Measurements from ENCODE around the gene LRRC26. TPM values are rescaled to one million over a fixed set of nuclear protein-coding genes. Genes with fewer than 3 reads are reported as not detected.
A peak's percentile ranks its signal among the peaks of the same experiment; 100 is the strongest.

Gene LRRC26
- polyA plus RNA-seq, 2 donors = 0.24 to 0.81 TPM

DNA sequence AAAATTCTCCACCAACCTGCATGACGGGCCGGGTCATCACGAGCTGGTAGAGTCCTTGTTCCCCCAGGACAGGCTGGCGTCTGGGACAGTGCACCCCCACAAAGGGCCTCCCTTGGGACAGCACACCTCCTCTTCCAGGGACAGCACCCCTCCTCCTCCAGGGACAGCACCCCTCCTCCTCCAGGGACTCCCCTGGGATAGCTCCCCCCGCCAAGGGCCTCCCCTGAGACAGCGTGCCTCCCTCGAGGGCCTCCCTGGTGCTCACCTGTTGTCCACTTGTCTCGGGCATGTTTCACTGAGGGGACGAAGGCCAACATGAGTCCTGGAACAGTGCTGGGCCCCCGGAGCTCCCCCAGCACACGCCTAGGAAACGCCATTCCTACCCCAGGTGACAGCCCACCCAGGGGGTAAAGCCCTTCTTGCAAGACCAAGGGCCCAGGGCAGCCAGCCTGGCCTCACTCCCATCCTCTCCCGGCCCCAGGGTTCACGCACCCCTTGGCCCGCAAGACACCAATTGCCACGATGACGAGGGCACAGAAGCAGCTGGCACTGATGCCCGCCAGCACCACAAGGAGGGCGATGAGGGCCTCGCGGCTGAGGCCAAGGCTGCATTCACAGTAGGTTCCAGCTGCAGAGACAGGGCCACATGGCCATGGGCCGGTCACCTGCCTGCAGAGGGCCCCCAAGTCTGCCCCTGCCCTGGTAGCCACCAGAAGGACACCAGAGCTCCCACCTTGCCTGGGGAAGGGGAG lies 1.5 kb upstream of the LRRC26 start:
- 74 to 83% methylated on average over 22 of the region's 22 CpGs for WGBS, 2 donors
- Histone ChIP-seq H3K27ac (ENCODE audit: low read depth in 2 of 2, low read length in 1 of 2) (no peak overlapping the region), H3K27me3 (ENCODE audit: control insufficient read depth in 1 of 2, insufficient read depth in 2 of 2, low read length in 2 of 2) (peaks cover 5 to 35% of the 10 kb centered on the region in 2 donors), H3K36me3 (ENCODE audit: control insufficient read depth in 2 of 2, insufficient read depth in 2 of 2, low read length in 1 of 2) (no peaks in the 10 kb centered on the region), H3K4me1 (ENCODE audit: control insufficient read depth in 2 of 2, insufficient read depth in 2 of 2, low read length in 1 of 2) (peaks cover 17 to 53% of the 10 kb centered on the region in 2 donors), H3K4me3 (ENCODE audit: low read depth in 1 of 2, low read length in 2 of 2) (no peak overlapping the region), H3K9me3 (ENCODE audit: control insufficient read depth in 2 of 2, insufficient read depth in 1 of 2, low read depth in 1 of 2, low read length in 1 of 2) (peaks cover 0 to 3% of the 10 kb centered on the region in 2 donors)

DNA sequence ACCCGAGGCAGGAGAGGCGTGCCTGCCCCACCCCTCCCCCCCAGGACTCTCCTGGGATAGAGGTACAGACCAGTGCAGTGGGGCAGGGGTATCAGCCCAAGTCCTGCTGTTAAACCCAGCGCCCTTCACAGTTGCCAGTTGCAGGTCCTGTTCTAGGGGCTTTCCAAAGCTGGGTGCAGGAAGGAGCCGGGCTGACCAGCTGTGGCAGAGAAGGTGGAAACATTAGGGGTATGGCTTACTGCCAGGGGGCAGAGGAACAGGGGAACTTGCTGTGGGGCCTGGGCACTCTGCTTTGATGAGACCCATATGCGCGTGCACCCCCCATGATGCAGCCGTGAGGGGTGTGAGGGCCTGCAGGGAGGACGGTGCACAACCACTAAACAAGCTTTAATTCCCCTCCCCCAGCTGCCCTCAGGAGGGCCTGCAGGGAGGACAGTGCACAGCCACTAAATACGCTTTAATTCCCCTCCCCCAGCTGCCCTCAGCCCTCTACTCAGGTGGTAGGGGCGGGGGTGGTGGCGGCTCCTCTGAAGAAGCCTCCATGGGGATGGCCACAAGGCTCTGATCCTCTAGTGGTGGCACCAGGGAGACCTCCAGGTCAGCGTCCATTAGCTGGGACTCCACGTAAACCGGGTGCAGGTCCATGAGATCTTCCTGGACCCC lies 766 bp upstream of the LRRC26 start:
- Histone ChIP-seq H3K27me3 (ENCODE audit: control insufficient read depth in 1 of 2, insufficient read depth in 2 of 2, low read length in 2 of 2) (peaks cover 8 to 39% of the 10 kb centered on the region in 2 donors), H3K9me3 (ENCODE audit: control insufficient read depth in 2 of 2, insufficient read depth in 1 of 2, low read depth in 1 of 2, low read length in 1 of 2) (peaks cover 0 to 3% of the 10 kb centered on the region in 2 donors), H3K4me3 (ENCODE audit: low read depth in 1 of 2, low read length in 2 of 2) (no peak overlapping the region), H3K36me3 (ENCODE audit: control insufficient read depth in 2 of 2, insufficient read depth in 2 of 2, low read length in 1 of 2) (no peaks in the 10 kb centered on the region), H3K27ac (ENCODE audit: low read depth in 2 of 2, low read length in 1 of 2) (no peak overlapping the region), H3K4me1 (ENCODE audit: control insufficient read depth in 2 of 2, insufficient read depth in 2 of 2, low read length in 1 of 2) (peaks cover 17 to 53% of the 10 kb centered on the region in 2 donors)
- 45 to 47% methylated on average over 14 of the region's 14 CpGs for WGBS, 2 donors

DNA sequence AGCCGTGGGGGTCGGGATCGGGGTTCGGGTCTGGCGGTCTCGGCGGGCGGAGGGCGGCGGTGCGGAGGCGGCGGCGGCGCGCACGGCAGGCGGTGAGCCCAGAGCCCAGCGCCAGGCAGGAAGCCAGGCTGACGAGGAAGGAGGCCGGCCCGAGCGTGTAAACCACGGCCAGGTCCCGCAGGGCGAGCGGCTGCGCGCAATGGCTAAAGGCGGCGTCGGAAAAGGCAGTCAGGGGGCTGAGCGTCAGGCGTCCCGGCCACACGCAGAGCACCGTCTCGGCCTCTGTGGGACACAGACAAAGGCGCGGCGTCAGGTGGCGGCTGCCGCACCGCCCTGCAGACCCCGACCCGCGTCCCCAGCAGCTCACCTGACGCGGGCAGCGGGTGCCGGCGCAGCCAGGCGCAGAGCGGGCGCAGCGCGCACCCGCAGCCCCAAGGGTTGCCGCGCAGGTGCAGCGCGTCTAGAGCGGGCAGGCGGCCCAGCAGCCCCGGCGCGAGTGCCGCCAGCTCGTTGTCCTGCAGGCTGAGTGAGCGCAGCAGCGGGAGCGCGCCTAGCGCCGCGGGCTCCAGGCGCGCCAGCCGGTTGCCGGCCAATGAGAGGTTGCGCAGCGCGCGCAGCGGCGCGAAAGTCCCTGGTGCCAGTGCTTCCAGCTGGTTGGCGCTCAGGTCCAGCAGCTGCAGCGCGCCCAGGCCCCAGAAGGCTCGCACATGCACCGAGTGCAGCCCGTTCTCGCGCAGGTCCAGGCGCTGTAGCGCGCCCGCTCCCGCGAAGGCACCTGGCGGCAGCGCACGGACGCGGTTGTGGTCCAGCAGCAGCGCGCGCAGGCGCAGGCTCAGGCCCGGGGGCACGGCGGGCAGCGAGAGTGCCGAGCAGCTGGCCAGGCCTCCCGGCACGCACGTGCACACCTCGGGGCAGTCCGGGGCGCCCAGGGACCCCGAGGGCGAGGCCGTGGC lies 671 bp downstream of the LRRC26 start:
- 1% methylated on average over 71 to 124 of the region's 124 CpGs for WGBS, 2 donors
- no peaks in the 10 kb centered on the region for H3K36me3 ChIP-seq (ENCODE audit: control insufficient read depth in 2 of 2, insufficient read depth in 2 of 2, low read length in 1 of 2)
- peak overlapping the region; percentile 37 to 41 for H3K4me3 ChIP-seq (ENCODE audit: low read depth in 1 of 2, low read length in 2 of 2)
- peaks cover 14 to 43% of the 10 kb centered on the region in 2 donors for H3K4me1 ChIP-seq (ENCODE audit: control insufficient read depth in 2 of 2, insufficient read depth in 2 of 2, low read length in 1 of 2)
- peaks cover 8 to 41% of the 10 kb centered on the region in 2 donors for H3K27me3 ChIP-seq (ENCODE audit: control insufficient read depth in 1 of 2, insufficient read depth in 2 of 2, low read length in 2 of 2)
- H3K27ac ChIP-seq (ENCODE audit: low read depth in 2 of 2, low read length in 1 of 2) = no peak overlapping the region
- H3K9me3 ChIP-seq (ENCODE audit: control insufficient read depth in 2 of 2, insufficient read depth in 1 of 2, low read depth in 1 of 2, low read length in 1 of 2) = peaks cover 0 to 3% of the 10 kb centered on the region in 2 donors

DNA sequence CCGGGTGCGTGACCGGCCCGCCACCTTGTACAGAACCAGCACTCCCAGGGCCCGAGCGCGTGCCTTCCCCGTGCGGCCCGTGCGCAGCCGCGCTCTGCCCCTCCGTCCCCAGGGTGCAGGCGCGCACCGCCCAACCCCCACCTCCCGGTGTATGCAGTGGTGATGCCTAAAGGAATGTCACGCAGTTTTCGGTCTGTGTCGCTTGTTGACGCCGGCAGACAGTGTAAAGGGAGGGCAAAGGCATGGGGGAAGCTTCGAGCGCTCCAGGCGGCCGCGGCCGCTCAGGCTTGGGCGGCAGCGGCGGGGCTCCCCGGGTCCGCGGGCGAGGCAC lies 1.3 kb downstream of the LRRC26 start:
- no peak overlapping the region for H3K27ac ChIP-seq (ENCODE audit: low read depth in 2 of 2, low read length in 1 of 2)
- 0 to 1% methylated on average over 31 to 36 of the region's 36 CpGs for WGBS, 2 donors
- H3K4me1 ChIP-seq (ENCODE audit: control insufficient read depth in 2 of 2, insufficient read depth in 2 of 2, low read length in 1 of 2) = peaks cover 12 to 37% of the 10 kb centered on the region in 2 donors

DNA sequence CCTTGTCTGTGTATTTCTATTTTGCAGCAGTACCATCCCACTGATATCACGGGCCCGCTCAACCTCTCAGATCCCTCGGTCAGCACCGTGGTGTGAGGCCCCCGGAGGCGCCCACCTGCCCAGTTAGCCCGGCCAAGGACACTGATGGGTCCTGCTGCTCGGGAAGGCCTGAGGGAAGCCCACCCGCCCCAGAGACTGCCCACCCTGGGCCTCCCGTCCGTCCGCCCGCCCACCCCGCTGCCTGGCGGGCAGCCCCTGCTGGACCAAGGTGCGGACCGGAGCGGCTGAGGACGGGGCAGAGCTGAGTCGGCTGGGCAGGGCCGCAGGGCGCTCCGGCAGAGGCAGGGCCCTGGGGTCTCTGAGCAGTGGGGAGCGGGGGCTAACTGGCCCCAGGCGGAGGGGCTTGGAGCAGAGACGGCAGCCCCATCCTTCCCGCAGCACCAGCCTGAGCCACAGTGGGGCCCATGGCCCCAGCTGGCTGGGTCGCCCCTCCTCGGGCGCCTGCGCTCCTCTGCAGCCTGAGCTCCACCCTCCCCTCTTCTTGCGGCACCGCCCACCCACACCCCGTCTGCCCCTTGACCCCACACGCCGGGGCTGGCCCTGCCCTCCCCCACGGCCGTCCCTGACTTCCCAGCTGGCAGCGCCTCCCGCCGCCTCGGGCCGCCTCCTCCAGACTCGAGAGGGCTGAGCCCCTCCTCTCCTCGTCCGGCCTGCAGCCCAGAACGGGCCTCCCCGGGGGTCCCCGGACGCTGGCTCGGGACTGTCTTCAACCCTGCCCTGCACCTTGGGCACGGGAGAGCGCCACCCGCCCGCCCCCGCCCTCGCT lies 1.9 kb downstream of the LRRC26 start:
- Histone ChIP-seq H3K36me3 (ENCODE audit: control insufficient read depth in 2 of 2, insufficient read depth in 2 of 2, low read length in 1 of 2) (no peaks in the 10 kb centered on the region), H3K9me3 (ENCODE audit: control insufficient read depth in 2 of 2, insufficient read depth in 1 of 2, low read depth in 1 of 2, low read length in 1 of 2) (peaks cover 0 to 3% of the 10 kb centered on the region in 2 donors), H3K27me3 (ENCODE audit: control insufficient read depth in 1 of 2, insufficient read depth in 2 of 2, low read length in 2 of 2) (peaks cover 11 to 49% of the 10 kb centered on the region in 2 donors), H3K4me1 (ENCODE audit: control insufficient read depth in 2 of 2, insufficient read depth in 2 of 2, low read length in 1 of 2) (peaks cover 12 to 35% of the 10 kb centered on the region in 2 donors), H3K27ac (ENCODE audit: low read depth in 2 of 2, low read length in 1 of 2) (no peak overlapping the region), H3K4me3 (ENCODE audit: low read depth in 1 of 2, low read length in 2 of 2) (peak overlapping the region in 1 of 2 donors; percentile 37)
- WGBS, 2 donors = 4 to 7% methylated on average over 43 to 57 of the region's 57 CpGs

More for the DNA sequence above, 1.3 kb downstream of the LRRC26 start:
- peaks cover 11 to 46% of the 10 kb centered on the region in 2 donors for H3K27me3 ChIP-seq (ENCODE audit: control insufficient read depth in 1 of 2, insufficient read depth in 2 of 2, low read length in 2 of 2)
- no peaks in the 10 kb centered on the region for H3K36me3 ChIP-seq (ENCODE audit: control insufficient read depth in 2 of 2, insufficient read depth in 2 of 2, low read length in 1 of 2)
- H3K4me3 ChIP-seq (ENCODE audit: low read depth in 1 of 2, low read length in 2 of 2) = peak overlapping the region; percentile 37 to 41
- H3K9me3 ChIP-seq (ENCODE audit: control insufficient read depth in 2 of 2, insufficient read depth in 1 of 2, low read depth in 1 of 2, low read length in 1 of 2) = peaks cover 0 to 3% of the 10 kb centered on the region in 2 donors

DNA sequence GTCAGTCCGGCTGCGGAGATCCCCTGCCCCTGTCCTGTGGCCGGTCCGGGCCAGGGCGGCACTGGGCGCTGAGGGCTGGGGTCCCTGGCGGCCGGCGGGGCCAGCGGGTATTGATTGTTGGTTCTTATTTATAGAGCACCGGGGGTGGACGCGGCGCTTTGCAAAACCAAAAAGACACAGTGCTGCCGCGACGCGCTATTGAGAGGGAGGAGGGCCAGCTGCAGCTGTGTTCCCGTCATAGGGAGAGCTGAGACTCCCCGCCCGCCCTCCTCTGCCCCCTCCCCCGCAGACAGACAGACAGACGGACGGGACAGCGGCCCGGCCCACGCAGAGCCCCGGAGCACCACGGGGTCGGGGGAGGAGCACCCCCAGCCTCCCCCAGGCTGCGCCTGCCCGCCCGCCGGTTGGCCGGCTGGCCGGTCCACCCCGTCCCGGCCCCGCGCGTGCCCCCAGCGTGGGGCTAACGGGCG lies 2.5 kb downstream of the LRRC26 start:
- peaks cover 12 to 29% of the 10 kb centered on the region in 2 donors for H3K4me1 ChIP-seq (ENCODE audit: control insufficient read depth in 2 of 2, insufficient read depth in 2 of 2, low read length in 1 of 2)
- no peak overlapping the region for H3K27ac ChIP-seq (ENCODE audit: low read depth in 2 of 2, low read length in 1 of 2)
- H3K9me3 ChIP-seq (ENCODE audit: control insufficient read depth in 2 of 2, insufficient read depth in 1 of 2, low read depth in 1 of 2, low read length in 1 of 2) = peaks cover 0 to 3% of the 10 kb centered on the region in 2 donors
- 16 to 22% methylated on average over 31 to 44 of the region's 44 CpGs for WGBS, 2 donors
- no peaks in the 10 kb centered on the region for H3K36me3 ChIP-seq (ENCODE audit: control insufficient read depth in 2 of 2, insufficient read depth in 2 of 2, low read length in 1 of 2)
- peaks cover 11 to 49% of the 10 kb centered on the region in 2 donors for H3K27me3 ChIP-seq (ENCODE audit: control insufficient read depth in 1 of 2, insufficient read depth in 2 of 2, low read length in 2 of 2)
- H3K4me3 ChIP-seq (ENCODE audit: low read depth in 1 of 2, low read length in 2 of 2) = no peak overlapping the region

DNA sequence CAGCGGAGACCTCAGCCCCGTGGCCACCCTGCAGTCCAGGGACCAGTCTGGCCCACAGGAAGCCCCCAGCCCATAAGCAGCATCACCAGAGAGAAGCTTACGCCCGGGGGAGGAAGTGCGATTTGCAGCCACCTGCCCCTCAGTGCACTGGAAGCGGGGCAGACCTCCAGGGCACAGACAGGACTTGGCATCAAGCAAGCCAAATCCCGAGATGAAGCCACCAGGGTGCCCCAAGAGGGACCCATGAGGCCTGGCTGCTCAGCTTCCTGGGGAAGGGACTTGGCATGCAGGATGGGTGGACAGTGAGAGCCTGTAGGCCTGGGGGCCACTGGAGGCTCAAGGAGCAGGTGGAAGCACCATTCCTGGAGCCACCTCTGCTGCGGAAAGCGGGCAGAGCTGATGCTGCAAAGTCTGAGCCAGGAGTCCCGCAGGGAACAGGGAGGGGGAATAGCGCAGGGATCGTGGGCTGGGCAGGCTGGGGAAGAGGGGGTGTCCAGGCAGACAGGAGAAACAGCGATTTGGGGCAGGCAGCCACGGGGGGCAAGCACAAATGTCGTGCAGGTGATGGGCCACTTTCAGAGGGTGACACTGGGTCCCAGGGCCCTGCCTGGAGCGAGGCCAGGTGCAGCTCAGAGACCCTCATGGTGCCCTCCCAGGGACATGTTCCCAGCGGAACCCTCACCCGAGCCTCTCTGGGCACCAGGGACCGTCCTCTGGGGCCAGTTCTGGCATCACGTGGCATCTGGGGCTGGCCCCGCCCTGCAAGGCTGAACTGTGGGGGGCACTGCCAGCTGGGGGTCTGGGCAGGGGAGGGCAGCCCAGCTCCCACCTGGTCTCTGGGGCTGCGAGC lies 3.2 kb downstream of the LRRC26 start:
- Histone ChIP-seq H3K36me3 (ENCODE audit: control insufficient read depth in 2 of 2, insufficient read depth in 2 of 2, low read length in 1 of 2) (no peaks in the 10 kb centered on the region), H3K27ac (ENCODE audit: low read depth in 2 of 2, low read length in 1 of 2) (no peak overlapping the region), H3K9me3 (ENCODE audit: control insufficient read depth in 2 of 2, insufficient read depth in 1 of 2, low read depth in 1 of 2, low read length in 1 of 2) (peaks cover 0 to 3% of the 10 kb centered on the region in 2 donors), H3K4me3 (ENCODE audit: low read depth in 1 of 2, low read length in 2 of 2) (no peak overlapping the region), H3K4me1 (ENCODE audit: control insufficient read depth in 2 of 2, insufficient read depth in 2 of 2, low read length in 1 of 2) (peaks cover 13 to 23% of the 10 kb centered on the region in 2 donors), H3K27me3 (ENCODE audit: control insufficient read depth in 1 of 2, insufficient read depth in 2 of 2, low read length in 2 of 2) (peaks cover 11 to 55% of the 10 kb centered on the region in 2 donors)
- 63 to 77% methylated on average over 20 to 22 of the region's 22 CpGs for WGBS, 2 donors

DNA sequence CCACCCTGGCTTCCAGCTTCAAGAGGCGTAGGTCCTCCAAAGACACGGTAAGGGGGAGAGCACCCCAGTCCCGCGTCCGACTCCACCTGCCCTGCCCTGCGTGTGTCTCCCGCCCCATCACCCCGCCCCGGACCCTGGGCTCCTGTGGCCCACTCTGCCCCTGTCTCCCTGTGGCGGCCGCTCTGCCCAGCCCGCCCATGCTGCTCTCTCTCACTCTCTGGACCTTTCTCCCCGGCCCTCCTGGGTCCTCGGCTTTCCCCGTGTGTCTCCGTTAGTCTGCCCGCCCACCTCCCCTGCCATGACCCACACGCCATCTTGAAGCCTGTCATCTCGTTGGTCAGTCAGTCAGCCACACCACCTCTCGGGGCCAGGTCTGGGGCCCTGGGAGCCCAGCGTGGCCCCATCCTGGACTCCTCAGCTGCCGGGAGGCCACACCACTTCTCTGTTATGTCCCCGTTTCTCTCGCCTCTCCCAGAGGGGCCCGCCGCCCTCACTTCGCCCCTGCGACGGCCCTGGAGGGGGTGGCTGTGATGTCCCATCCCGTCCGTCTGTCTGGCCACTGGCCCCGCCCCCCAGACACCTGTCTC lies 4.5 kb downstream of the LRRC26 start:
- peaks cover 0 to 3% of the 10 kb centered on the region in 2 donors for H3K9me3 ChIP-seq (ENCODE audit: control insufficient read depth in 2 of 2, insufficient read depth in 1 of 2, low read depth in 1 of 2, low read length in 1 of 2)
- no peak overlapping the region for H3K4me3 ChIP-seq (ENCODE audit: low read depth in 1 of 2, low read length in 2 of 2)
- 81 to 82% methylated on average over 32 of the region's 32 CpGs for WGBS, 2 donors
- no peaks in the 10 kb centered on the region for H3K36me3 ChIP-seq (ENCODE audit: control insufficient read depth in 2 of 2, insufficient read depth in 2 of 2, low read length in 1 of 2)
- H3K27me3 ChIP-seq (ENCODE audit: control insufficient read depth in 1 of 2, insufficient read depth in 2 of 2, low read length in 2 of 2) = peaks cover 11 to 56% of the 10 kb centered on the region in 2 donors
- H3K27ac ChIP-seq (ENCODE audit: low read depth in 2 of 2, low read length in 1 of 2) = no peak overlapping the region
- H3K4me1 ChIP-seq (ENCODE audit: control insufficient read depth in 2 of 2, insufficient read depth in 2 of 2, low read length in 1 of 2) = peaks cover 13 to 23% of the 10 kb centered on the region in 2 donors
